T-cell (primary cell): ENCODE results near the gene ADAMTS16. TPM values are rescaled to one million over a fixed set of nuclear protein-coding genes. Genes with fewer than 3 reads are reported as not detected.

Source experiments
- ATAC-seq, 4 experiments: fragments of 200-7000 bp in 3 of 4; fragments of 150-1000 bp in 1 of 4; cut with Tn5 transposase; replicated peaks in 1 of 4; 1 replicate in 3 of 4; 2 replicates in 1 of 4; pipeline ENCODE4 v1.10.0; 2021; ENCODE audit warnings: moderate library complexity in 3 of 4, mild to moderate bottlenecking in 2 of 4, moderate number of reproducible peaks in 1 of 4
- CTCF ChIA-PET, 2 donors: fragments of 300-600 bp; sonication (Branson Sonifier 250); formaldehyde crosslinking; loops; one replicate each; lab custom pipeline; 2022; ENCODE audit warnings: antibody characterized with exemption in 2 of 2; lab: Charles Lee
- POLR2A ChIA-PET, 2 donors: fragments of 300-600 bp; sonication (Branson Sonifier 250); formaldehyde crosslinking; loops; one replicate each; lab custom pipeline; 2022; ENCODE audit warnings: antibody characterized with exemption in 2 of 2; lab: Charles Lee
- DNase-seq, 35 experiments: peaks; one replicate each; pipeline versions ENCODE4 v3.0.0 to v3.0.0-alpha.2; 2013 to 2023
- H3K27ac ChIP-seq: one replicate; pipeline ENCODE4 v1.5.1; 2013; ENCODE audit warnings: low read length
- H3K27me3 ChIP-seq, 2 experiments: replicated peaks in 1 of 2; 1 replicate in 1 of 2; 2 replicates in 1 of 2; pipeline versions ENCODE4 v1.6.1 to v1.7.0; 2013; ENCODE audit warnings: low read length in 1 of 2, mixed read lengths in 1 of 2; ENCODE audit not compliant: control insufficient read depth in 2 of 2, insufficient read depth in 2 of 2; ENCODE audit errors: extremely low read depth in 1 of 2
- H3K36me3 ChIP-seq, 2 donors: 1 replicate in 1 of 2; 2 replicates in 1 of 2; pipeline versions ENCODE4 v1.6.1 to v1.7.0; 2013; ENCODE audit warnings: low read length in 1 of 2; ENCODE audit not compliant: control insufficient read depth in 2 of 2, insufficient read depth in 1 of 2; ENCODE audit errors: extremely low read depth in 1 of 2
- H3K4me1 ChIP-seq, 2 experiments: 1 replicate in 1 of 2; 2 replicates in 1 of 2; pipeline versions ENCODE4 v1.6.1 to v1.7.0; 2013; ENCODE audit warnings: low read length in 2 of 2, mixed read lengths in 1 of 2; ENCODE audit not compliant: insufficient read depth in 2 of 2, control insufficient read depth in 1 of 2; ENCODE audit errors: extremely low read depth in 1 of 2
- H3K4me3 ChIP-seq, 2 donors: 1 replicate in 1 of 2; 2 replicates in 1 of 2; pipeline versions ENCODE4 v1.5.1 to v1.7.0; 2013; ENCODE audit warnings: mild to moderate bottlenecking in 2 of 2, low read length in 1 of 2, moderate library complexity in 1 of 2; ENCODE audit not compliant: control insufficient read depth in 1 of 2; ENCODE audit errors: extremely low read depth in 1 of 2
- H3K9me3 ChIP-seq: 2 replicates; pipeline ENCODE4 v1.7.0; 2013
- H3K27ac Mint-ChIP-seq, 2 donors: one replicate each; pipeline ENCODE4 v1.8.0; 2020 to 2021; ENCODE audit warnings: mild to moderate bottlenecking in 2 of 2, mixed read lengths in 2 of 2
- H3K27me3 Mint-ChIP-seq, 2 donors: one replicate each; pipeline ENCODE4 v1.8.0; 2021 to 2022; ENCODE audit warnings: mixed read lengths in 2 of 2
- H3K36me3 Mint-ChIP-seq: one replicate; pipeline ENCODE4 v1.8.0; 2021; ENCODE audit warnings: mixed read lengths
- H3K4me1 Mint-ChIP-seq, 3 donors: one replicate each; pipeline ENCODE4 v1.8.0; 2020 to 2022; ENCODE audit warnings: mixed read lengths in 3 of 3, mild to moderate bottlenecking in 1 of 3
- H3K4me3 Mint-ChIP-seq, 3 donors: one replicate each; pipeline ENCODE4 v1.8.0; 2020 to 2022; ENCODE audit warnings: mild to moderate bottlenecking in 3 of 3, mixed read lengths in 3 of 3, moderate library complexity in 3 of 3
- H3K9me3 Mint-ChIP-seq, 3 donors: one replicate each; pipeline ENCODE4 v1.8.0; 2020 to 2022; ENCODE audit warnings: mixed read lengths in 3 of 3
- WGBS: methylation state at CpG from one replicate; pipeline ENCODE4 v1.1.5; 2013; ENCODE audit warnings: missing lambda C conversion rate; ENCODE audit not compliant: insufficient coverage; 5-methylcytosine and 5-hydroxymethylcytosine counted together
- total RNA-seq, 35 experiments: library from RNA in 6 of 35; stranded (reverse) in 6 of 35; fragments of 120-200 nt in 1 of 35; gene quantifications; one replicate each; pipeline versions ENCODE4 v1.2.1 to v1.2.4 and lab custom pipeline; 2013 to 2026

The ADAMTS16 gene
- total RNA-seq, 5 donors from 2014 or later (not counting 1 experiment from before 2014, with no cell fraction given), result 0.06 to 0.09 TPM; not detected in 3

DNA sequence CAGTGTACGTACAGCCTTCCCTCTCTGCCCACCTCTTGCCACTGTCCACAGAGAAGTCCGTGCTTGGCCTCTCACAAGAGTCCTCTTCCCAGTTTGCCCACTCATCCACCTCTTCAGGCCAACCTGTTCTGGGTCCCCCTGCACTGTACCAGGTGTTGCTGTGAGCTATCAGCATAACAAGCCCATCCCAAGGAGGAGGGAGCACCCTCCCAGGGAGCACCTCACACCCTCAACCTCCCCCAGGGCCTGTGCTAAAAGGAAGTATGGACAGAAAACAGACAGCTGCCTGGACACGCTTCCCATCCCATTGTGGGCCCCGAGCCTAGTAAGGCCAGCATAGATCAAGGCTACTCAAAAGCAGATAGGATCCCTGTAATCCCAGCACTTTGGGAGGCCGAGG, 168.2 kb downstream of the ADAMTS16 start:
- no peak overlapping the region for H3K4me3 Mint-ChIP-seq
- ChIA-PET CTCF (no interaction called here), POLR2A (no interaction called here)
- DNase-seq, result no peak
- Histone ChIP-seq H3K27ac (no peak overlapping the region), H3K9me3 (no peaks in the 10 kb centered on the region), H3K4me1 (no peaks in the 10 kb centered on the region), H3K36me3 (no peaks in the 10 kb centered on the region), H3K27me3 (peaks cover 0 to 3% of the 10 kb centered on the region in 2 experiments), H3K4me3 (no peak overlapping the region)
- H3K4me1 Mint-ChIP-seq, result no peaks in the 10 kb centered on the region
- H3K9me3 Mint-ChIP-seq, result peaks cover 0 to 12% (median 9%) of the 10 kb centered on the region in 3 donors
- no peak for ATAC-seq
- H3K27me3 Mint-ChIP-seq, result no peaks in the 10 kb centered on the region
- WGBS, result 78% methylated on average over 4 of the region's 5 CpGs
- H3K27ac Mint-ChIP-seq, result no peak overlapping the region
- H3K36me3 Mint-ChIP-seq, result no peaks in the 10 kb centered on the region

DNA sequence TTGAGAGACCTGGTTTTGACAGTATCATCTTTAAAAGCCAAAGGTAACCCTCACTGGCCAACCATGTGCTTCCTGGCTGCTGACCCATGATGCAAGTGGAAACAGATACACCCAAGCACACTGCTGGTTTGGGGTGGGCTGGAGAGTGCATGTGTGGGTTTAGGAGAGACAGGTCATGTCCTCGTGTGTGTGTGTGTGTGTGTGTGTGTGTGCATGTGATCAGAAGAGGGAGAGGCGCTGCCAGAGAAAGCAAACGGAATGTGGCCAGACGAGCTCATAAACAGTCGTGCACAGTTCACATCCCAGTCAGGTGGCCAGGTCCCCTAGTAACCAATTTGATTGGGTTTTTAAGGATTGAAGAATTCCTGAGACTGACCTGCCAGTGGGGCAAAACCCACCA, 169.5 kb downstream of the ADAMTS16 start:
- ChIA-PET POLR2A (no interaction called here), CTCF (no interaction called here)
- Histone ChIP-seq H3K4me1 (no peaks in the 10 kb centered on the region), H3K27me3 (peaks cover 0 to 3% of the 10 kb centered on the region in 2 experiments), H3K9me3 (no peaks in the 10 kb centered on the region), H3K27ac (no peak overlapping the region), H3K36me3 (no peaks in the 10 kb centered on the region), H3K4me3 (no peak overlapping the region)
- 77% methylated on average over 5 of the region's 5 CpGs for WGBS
- no peak for DNase-seq
- H3K27me3 Mint-ChIP-seq, result no peaks in the 10 kb centered on the region
- ATAC-seq, result no peak
- no peaks in the 10 kb centered on the region for H3K36me3 Mint-ChIP-seq
- no peak overlapping the region for H3K27ac Mint-ChIP-seq
- H3K4me3 Mint-ChIP-seq, result no peak overlapping the region
- peaks cover 0 to 8% (median 5%) of the 10 kb centered on the region in 3 donors for H3K9me3 Mint-ChIP-seq
- no peaks in the 10 kb centered on the region for H3K4me1 Mint-ChIP-seq

DNA sequence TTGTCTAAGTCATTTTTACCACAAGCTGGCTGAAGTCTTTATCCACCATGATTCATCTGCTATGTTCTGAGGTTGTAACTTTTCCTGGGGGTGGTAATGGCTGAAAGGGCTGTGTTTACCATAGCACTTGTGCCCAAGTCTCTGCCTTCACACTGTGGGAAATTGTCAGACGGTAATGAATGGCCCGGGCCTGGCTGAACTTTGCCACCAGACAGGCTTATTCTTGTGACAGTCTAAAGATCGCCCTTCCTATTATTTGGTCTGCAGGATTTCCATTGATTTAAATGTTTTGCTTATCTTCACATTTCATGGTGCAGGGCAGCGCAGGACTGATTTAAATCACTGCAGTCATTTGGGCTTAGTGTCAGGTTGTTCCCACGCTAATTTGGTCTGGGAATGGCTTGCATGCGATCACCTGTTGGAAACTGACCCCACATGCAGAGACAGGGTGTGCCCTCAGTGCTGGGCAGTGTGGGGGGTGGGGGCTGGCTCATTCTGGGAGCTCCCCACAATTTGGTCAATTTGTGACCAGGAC, 173.0 kb downstream of the ADAMTS16 start:
- Mint-ChIP-seq H3K36me3 (no peaks in the 10 kb centered on the region), H3K4me1 (no peaks in the 10 kb centered on the region), H3K9me3 (peaks cover 0 to 9% (median 0%) of the 10 kb centered on the region in 3 donors), H3K4me3 (no peak overlapping the region), H3K27ac (no peak overlapping the region), H3K27me3 (no peaks in the 10 kb centered on the region)
- no peak overlapping the region for H3K4me3 ChIP-seq
- no peaks in the 10 kb centered on the region for H3K27me3 ChIP-seq
- no peaks in the 10 kb centered on the region for H3K4me1 ChIP-seq
- no peaks in the 10 kb centered on the region for H3K36me3 ChIP-seq
- no peak for DNase-seq
- no peaks in the 10 kb centered on the region for H3K9me3 ChIP-seq
- 62% methylated on average over 6 of the region's 6 CpGs for WGBS
- ATAC-seq, result no peak
- ChIA-PET CTCF (no interaction called here), POLR2A (no interaction called here)
- no peak overlapping the region for H3K27ac ChIP-seq

DNA sequence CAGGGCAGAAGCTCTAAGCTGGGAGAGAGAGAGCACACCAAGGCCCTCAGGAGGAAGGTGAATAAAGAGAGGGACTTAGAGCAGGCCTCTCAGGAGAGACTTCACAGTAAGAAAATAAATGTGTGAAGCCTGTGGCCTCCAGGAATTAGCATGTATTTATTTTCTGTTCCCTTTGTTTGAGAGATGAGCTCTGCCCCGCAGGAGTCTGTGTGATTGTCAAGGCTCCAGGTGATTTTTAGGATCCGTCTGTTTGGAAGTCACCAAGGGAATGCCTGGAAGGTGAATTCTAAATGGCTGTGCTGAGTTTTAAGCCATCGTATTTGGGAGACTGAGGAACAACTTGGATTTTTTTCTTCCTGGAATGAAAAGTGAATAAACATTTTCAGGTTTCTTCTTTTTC, 174.0 kb downstream of the ADAMTS16 start:
- Histone ChIP-seq H3K4me1 (no peaks in the 10 kb centered on the region), H3K27ac (no peak overlapping the region), H3K36me3 (no peaks in the 10 kb centered on the region), H3K9me3 (no peaks in the 10 kb centered on the region), H3K4me3 (no peak overlapping the region), H3K27me3 (no peaks in the 10 kb centered on the region)
- Mint-ChIP-seq H3K27ac (no peak overlapping the region), H3K9me3 (peaks cover 0 to 9% (median 0%) of the 10 kb centered on the region in 3 donors), H3K4me3 (no peak overlapping the region), H3K27me3 (no peaks in the 10 kb centered on the region), H3K4me1 (no peaks in the 10 kb centered on the region), H3K36me3 (no peaks in the 10 kb centered on the region)
- ATAC-seq, result no peak
- ChIA-PET POLR2A (no interaction called here), CTCF (no interaction called here)
- 67% methylated on average over 1 of the region's 3 CpGs for WGBS
- DNase-seq, result no peak

DNA sequence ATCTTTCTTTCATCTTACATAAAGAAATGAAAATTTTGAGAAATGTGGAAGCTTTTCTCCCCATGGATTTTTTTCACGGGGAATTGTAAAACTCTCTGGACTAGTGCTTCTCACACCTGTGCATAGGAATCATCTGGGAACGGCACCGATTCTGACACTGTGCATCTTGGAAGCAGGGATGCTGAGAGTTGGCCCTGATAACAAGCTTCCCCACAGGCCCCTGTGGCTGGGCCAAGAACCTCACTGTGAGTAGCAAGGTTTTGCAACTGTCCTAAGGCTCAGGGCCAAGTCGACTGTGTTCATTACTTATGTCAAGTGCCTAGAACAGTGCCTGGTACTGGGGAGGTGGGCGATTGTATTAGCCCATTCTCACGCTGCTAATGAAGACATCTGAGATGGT, 174.5 kb downstream of the ADAMTS16 start:
- ChIA-PET CTCF (no interaction called here), POLR2A (no interaction called here)
- H3K4me3 ChIP-seq, result no peak overlapping the region
- Mint-ChIP-seq H3K4me1 (no peaks in the 10 kb centered on the region), H3K27ac (no peak overlapping the region), H3K9me3 (peaks cover 0 to 5% (median 0%) of the 10 kb centered on the region in 3 donors), H3K27me3 (no peaks in the 10 kb centered on the region), H3K4me3 (no peak overlapping the region), H3K36me3 (no peaks in the 10 kb centered on the region)
- H3K36me3 ChIP-seq, result no peaks in the 10 kb centered on the region
- H3K4me1 ChIP-seq, result no peaks in the 10 kb centered on the region
- H3K27me3 ChIP-seq, result no peaks in the 10 kb centered on the region
- no peaks in the 10 kb centered on the region for H3K9me3 ChIP-seq
- DNase-seq (no peak), ATAC-seq (no peak)
- WGBS, result 85% methylated on average over 6 of the region's 6 CpGs
- H3K27ac ChIP-seq, result no peak overlapping the region

DNA sequence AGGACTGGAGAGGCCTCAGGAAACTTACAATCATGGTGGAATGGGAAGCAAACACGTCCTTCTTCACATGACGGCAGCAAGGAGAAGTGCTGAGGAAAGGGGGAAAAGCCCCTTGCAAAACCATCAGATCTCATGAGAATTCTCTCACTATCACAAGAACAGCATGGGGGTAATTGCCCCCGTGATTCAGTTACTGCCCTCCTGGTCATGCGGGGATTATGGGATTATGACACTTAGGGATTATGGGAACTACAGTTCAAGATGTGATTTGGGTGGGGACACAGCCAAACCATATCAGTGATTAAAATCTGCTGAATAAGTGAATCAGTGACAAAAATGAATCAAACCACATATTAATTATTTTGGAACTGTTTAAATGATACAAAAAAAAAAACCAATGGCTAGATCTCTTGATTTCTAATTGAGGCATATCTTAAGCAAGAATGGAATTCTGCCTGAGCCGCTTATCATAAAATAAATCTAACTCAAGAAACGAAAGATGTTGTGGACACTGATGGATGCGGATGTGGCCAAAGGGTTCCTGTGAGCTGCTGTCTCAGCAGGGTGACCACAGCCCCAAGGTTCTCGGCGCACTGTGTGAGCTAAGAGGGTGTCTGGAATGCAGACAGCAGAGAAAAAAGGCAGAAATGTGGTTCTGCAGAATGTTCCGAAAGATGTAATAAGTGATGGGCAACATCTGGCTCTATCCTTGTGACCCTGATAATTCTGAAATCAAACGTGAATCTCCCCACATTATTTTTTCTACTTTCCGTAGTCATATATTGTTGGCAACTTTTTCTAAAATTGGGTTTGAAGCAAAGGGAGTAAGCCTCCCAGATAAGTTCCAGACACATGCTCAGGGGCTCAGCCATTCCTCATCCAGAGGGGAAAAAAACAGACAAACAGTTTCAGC, 175.2 kb downstream of the ADAMTS16 start:
- Histone ChIP-seq H3K27me3 (no peaks in the 10 kb centered on the region), H3K4me3 (no peak overlapping the region), H3K27ac (no peak overlapping the region), H3K4me1 (no peaks in the 10 kb centered on the region), H3K36me3 (no peaks in the 10 kb centered on the region), H3K9me3 (no peaks in the 10 kb centered on the region)
- ChIA-PET POLR2A (no interaction called here), CTCF (no interaction called here)
- no peak for DNase-seq
- Mint-ChIP-seq H3K9me3 (peaks cover 0 to 5% (median 0%) of the 10 kb centered on the region in 3 donors), H3K4me1 (no peaks in the 10 kb centered on the region), H3K27me3 (no peaks in the 10 kb centered on the region), H3K27ac (no peak overlapping the region), H3K4me3 (no peak overlapping the region), H3K36me3 (no peaks in the 10 kb centered on the region)
- ATAC-seq, result no peak
- WGBS, result 94% methylated on average over 3 of the region's 12 CpGs
